H1 (cell line): Measurements from ENCODE around the gene APBA2. TPM values are rescaled to one million over a fixed set of nuclear protein-coding genes. Genes with fewer than 3 reads are reported as not detected.

Source experiments
- CREB1 ChIP-seq: IDR thresholded peaks from 2 replicates; pipeline ENCODE4 v1.6.1; 2012; ENCODE audit warnings: inconsistent platforms
- POLR2AphosphoS5 ChIP-seq: IDR thresholded peaks from 2 replicates; pipeline ENCODE4 v1.6.1; 2011; ENCODE audit warnings: low read depth, low read length
- RAD21 ChIP-seq, 2 experiments: IDR thresholded peaks in 1 of 2; conservative IDR thresholded peaks in 1 of 2; 2 replicates each; pipeline ENCODE4 v1.6.1; 2011; ENCODE audit warnings: low read depth in 2 of 2, low read length in 2 of 2, improper control_type of control experiment in 1 of 2, inconsistent platforms in 1 of 2, mild to moderate bottlenecking in 1 of 2, moderate library complexity in 1 of 2
- RNF2 ChIP-seq: fragments of 200-900, 300-1000 bp; sonication (generic); IDR thresholded peaks from 2 replicates; pipeline ENCODE4 v1.7.1; 2016; ENCODE audit warnings: borderline replicate concordance, low read depth, mild to moderate bottlenecking, antibody characterized with exemption, low read length; ENCODE audit not compliant: poor library complexity, severe bottlenecking; ENCODE audit errors: missing control alignments
- TCF12 ChIP-seq: IDR thresholded peaks from 2 replicates; pipeline ENCODE4 v1.6.1; 2011; ENCODE audit warnings: low read depth, mild to moderate bottlenecking, low read length
- polyA plus RNA-seq, 7 experiments: library from polyadenylated mRNA; depleted of rRNA in 3 of 7; stranded (reverse) in 5 of 7; unstranded in 2 of 7; fragments of >200 nt in 5 of 7; fragments of 200-250 nt in 2 of 7; gene quantifications; 1 replicate in 5 of 7; 2 replicates in 1 of 7; 4 replicates in 1 of 7; pipeline versions ENCODE4 v1.2.1 to v1.2.3, GENCODE V29; 2011 to 2013; ENCODE audit warnings: missing spikeins in 2 of 7, mixed read lengths in 2 of 7
- total RNA-seq: library from RNA; stranded (reverse); fragmentation: NEBNext Ultra II Directional; extraction: Animal tissue kit (Norgen Biotek cat#: 25700); gene quantifications from 2 replicates; pipeline ENCODE4 v1.2.1, GENCODE V29; 2021
- TF ChIP-seq, protein P1 (sequence below): IDR thresholded peaks from 2 replicates; pipeline ENCODE4 v1.6.1; 2012; ENCODE audit warnings: inconsistent platforms
- TF ChIP-seq, protein P2 (sequence below), 3 experiments: IDR thresholded peaks; 1 replicate in 2 of 3; 2 replicates in 1 of 3; pipeline versions ENCODE4 v1.5.1 to v1.6.1; 2011; ENCODE audit warnings: low read length in 3 of 3, mild to moderate bottlenecking in 3 of 3, inconsistent platforms in 2 of 3, low read depth in 1 of 3, moderate library complexity in 1 of 3; ENCODE audit not compliant: insufficient read depth in 1 of 3; ENCODE audit errors: control extremely low read depth in 1 of 3

Gene APBA2
- total and polyA plus RNA-seq, 2 of the 8 experiments (the other 6 are each of a cell fraction or from before 2014, with no cell fraction given) = 15.5 to 19.0 TPM

DNA sequence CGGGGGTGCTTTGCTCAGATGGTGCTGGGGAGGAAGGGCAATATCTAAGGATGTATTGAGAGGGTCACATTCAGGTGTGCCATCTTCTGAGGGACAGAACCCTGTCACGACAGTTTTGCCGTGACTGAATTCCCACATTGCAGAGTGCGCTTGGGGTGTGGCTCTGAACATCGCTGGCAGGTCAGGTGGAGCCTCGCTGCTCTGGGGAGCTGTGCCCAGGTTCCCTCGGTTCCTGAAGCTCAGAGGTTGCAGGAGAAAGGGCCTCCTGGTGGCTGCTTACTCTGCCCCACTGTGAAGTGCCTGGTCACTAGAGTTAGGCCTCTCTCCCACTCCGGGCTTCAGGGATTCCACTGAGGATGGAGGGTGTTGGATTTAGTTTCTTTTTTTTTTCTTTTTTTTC is 51.5 kb downstream of the APBA2 start (continued):
- TF ChIP-seq, protein P1, sequence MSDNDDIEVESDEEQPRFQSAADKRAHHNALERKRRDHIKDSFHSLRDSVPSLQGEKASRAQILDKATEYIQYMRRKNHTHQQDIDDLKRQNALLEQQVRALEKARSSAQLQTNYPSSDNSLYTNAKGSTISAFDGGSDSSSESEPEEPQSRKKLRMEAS = no peak
- no peak for TF ChIP-seq RNF2
- no peak for TF ChIP-seq TCF12
- TF ChIP-seq RAD21 (IDR thresholded peaks at IDR 0.05 in 1 of 2, conservative IDR thresholded peaks at IDR 0.05 in 1 of 2; ENCODE audit: low read depth in 2 of 2, low read length in 2 of 2) = no peak
- TF ChIP-seq, protein P2, sequence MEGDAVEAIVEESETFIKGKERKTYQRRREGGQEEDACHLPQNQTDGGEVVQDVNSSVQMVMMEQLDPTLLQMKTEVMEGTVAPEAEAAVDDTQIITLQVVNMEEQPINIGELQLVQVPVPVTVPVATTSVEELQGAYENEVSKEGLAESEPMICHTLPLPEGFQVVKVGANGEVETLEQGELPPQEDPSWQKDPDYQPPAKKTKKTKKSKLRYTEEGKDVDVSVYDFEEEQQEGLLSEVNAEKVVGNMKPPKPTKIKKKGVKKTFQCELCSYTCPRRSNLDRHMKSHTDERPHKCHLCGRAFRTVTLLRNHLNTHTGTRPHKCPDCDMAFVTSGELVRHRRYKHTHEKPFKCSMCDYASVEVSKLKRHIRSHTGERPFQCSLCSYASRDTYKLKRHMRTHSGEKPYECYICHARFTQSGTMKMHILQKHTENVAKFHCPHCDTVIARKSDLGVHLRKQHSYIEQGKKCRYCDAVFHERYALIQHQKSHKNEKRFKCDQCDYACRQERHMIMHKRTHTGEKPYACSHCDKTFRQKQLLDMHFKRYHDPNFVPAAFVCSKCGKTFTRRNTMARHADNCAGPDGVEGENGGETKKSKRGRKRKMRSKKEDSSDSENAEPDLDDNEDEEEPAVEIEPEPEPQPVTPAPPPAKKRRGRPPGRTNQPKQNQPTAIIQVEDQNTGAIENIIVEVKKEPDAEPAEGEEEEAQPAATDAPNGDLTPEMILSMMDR (IDR thresholded peaks at IDR 0.05; ENCODE audit: control extremely low read depth in 1 of 3, insufficient read depth in 1 of 3, low read depth in 1 of 3, low read length in 3 of 3) = no peak
- no peak for TF ChIP-seq POLR2AphosphoS5
- no peak for TF ChIP-seq CREB1
- TF ChIP-seq, all 59 proteins: peak for 0
